HTR-8/SVneo (cell line): ENCODE results near the gene FBN2.

ENCODE experiments used
- DNase-seq: peaks from one replicate; pipeline ENCODE4 v3.0.0; 2011; ENCODE audit warnings: low spot score, mixed read lengths; ENCODE audit not compliant: insufficient read length
- FAIRE-seq: peaks from 2 replicates; lab custom pipeline; 2011; peaks lifted over from hg19 to GRCh38; lab: Jason Lieb, UNC

The FBN2 gene

GRCh38 chr5:128538000-128538249 is at the start of gene FBN2:
FBN2 (minus strand) TSS chr5:128538245; CDS start chr5:128537603, 642 bp downstream.
- FAIRE-seq (no peak), DNase-seq (no peak)

GRCh38 chr5:128587275-128587674 is 49.2 kb upstream of the FBN2 start:
- no peak for DNase-seq
- FAIRE-seq: no peak

GRCh38 chr5:128586848-128587247 is 48.8 kb upstream of the FBN2 start:
- FAIRE-seq (no peak), DNase-seq (no peak)

- no peak for FAIRE-seq
- peak; percentile 23 for DNase-seq
These were observed 41.6 kb upstream of the FBN2 start for GRCh38 chr5:128579639-128580038.

- DNase-seq (peak; percentile 65), FAIRE-seq (peak; percentile 69)
These were observed 41.0 kb upstream of the FBN2 start for GRCh38 chr5:128579093-128579492.

- DNase-seq (peak; percentile 43), FAIRE-seq (peak; percentile 9)
These were observed 36.0 kb upstream of the FBN2 start for GRCh38 chr5:128574041-128574440.

GRCh38 chr5:128572930-128573319 is 34.9 kb upstream of the FBN2 start:
- FAIRE-seq (no peak), DNase-seq (no peak)

- FAIRE-seq (no peak), DNase-seq (peak; percentile 34)
These were observed 34.2 kb upstream of the FBN2 start for GRCh38 chr5:128572051-128572929.

- DNase-seq (no peak), FAIRE-seq (no peak)
These were observed 28.1 kb upstream of the FBN2 start for GRCh38 chr5:128566178-128566577.

- FAIRE-seq: peak; percentile 38
- no peak for DNase-seq
These were observed 21.6 kb upstream of the FBN2 start for GRCh38 chr5:128559300-128560297.

- FAIRE-seq: no peak
These were observed 15.7 kb upstream of the FBN2 start for GRCh38 chr5:128553747-128554146.

GRCh38 chr5:128551476-128551875 is 13.4 kb upstream of the FBN2 start:
- FAIRE-seq: peak; percentile 46

More at GRCh38 chr5:128553747-128554146, 15.7 kb upstream of the FBN2 start:
- DNase-seq: no peak

GRCh38 chr5:128549496-128549895 is 11.5 kb upstream of the FBN2 start:
- FAIRE-seq: no peak
- no peak for DNase-seq

More at GRCh38 chr5:128551476-128551875, 13.4 kb upstream of the FBN2 start:
- DNase-seq: no peak

- FAIRE-seq: no peak
- DNase-seq: no peak
These were observed 8.7 kb upstream of the FBN2 start for GRCh38 chr5:128546658-128547281.

- FAIRE-seq: no peak
- DNase-seq: no peak
These were observed 3.3 kb upstream of the FBN2 start for GRCh38 chr5:128541385-128541784.

- FAIRE-seq (no peak), DNase-seq (no peak)
These were observed 989 bp upstream of the FBN2 start for GRCh38 chr5:128539038-128539429.

GRCh38 chr5:128538250-128539037 is 399 bp upstream of the FBN2 start:
- DNase-seq (peak; percentile 79), FAIRE-seq (peak; percentile 81)

- FAIRE-seq: no peak
- DNase-seq: no peak
These were observed 635 bp downstream of the FBN2 start for GRCh38 chr5:128537221-128537999.
